CD4-positive, alpha-beta T cell treated with Interferon alpha-2 for 1 hour (primary cell): ENCODE measurements around the gene OR2B2.

ENCODE experiments used
- DNase-seq, 2 donors: peaks; one replicate each; pipeline ENCODE4 v3.0.0-alpha.2; 2020 to 2022

OR2B2 gene

GRCh38 chr6:27893059-27893835 is 18.9 kb downstream of the OR2B2 start:
- peak; percentile 95 to 96 for DNase-seq

GRCh38 chr6:27892649-27893058 is 19.5 kb downstream of the OR2B2 start:
- DNase-seq = no peak

- DNase-seq = no peak
Measured at GRCh38 chr6:27891320-27891875, 20.8 kb downstream of the OR2B2 start.

DNA sequence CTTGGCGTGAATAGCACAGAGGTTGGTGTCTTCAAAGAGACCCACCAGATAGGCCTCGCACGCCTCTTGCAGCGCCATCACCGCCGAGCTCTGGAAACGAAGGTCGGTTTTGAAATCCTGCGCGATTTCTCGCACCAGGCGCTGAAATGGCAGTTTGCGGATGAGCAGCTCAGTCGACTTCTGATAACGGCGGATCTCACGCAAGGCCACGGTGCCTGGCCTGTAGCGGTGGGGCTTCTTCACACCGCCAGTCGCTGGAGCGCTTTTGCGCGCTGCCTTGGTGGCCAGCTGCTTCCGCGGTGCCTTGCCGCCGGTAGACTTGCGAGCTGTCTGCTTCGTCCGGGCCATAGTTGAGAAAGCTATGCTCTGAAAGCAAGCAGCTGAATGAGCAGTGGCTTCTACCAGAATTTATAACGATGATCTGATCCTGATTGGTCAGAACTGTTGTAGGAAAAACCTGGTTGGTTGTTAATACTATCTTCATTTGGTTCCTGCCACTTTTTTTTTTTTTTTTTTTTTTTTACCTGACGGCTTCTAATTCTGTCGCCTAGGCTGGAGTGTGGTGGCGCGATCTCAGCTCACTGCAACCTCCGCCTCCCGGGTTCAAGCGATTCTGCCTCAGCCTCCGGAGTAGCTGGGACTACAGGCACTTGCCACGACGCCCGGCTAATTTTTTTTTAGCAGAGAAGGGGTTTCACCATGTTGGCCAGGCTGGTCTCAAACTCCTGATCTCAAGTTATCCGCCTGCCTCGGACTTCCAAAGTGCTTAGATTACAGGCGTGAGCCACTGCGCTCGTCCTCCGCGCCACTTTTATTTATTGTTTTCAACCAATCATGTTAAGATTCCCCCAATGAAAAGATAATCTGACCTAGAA is 21.5 kb downstream of the OR2B2 start:
- DNase-seq = peak; percentile 86 to 95

DNA sequence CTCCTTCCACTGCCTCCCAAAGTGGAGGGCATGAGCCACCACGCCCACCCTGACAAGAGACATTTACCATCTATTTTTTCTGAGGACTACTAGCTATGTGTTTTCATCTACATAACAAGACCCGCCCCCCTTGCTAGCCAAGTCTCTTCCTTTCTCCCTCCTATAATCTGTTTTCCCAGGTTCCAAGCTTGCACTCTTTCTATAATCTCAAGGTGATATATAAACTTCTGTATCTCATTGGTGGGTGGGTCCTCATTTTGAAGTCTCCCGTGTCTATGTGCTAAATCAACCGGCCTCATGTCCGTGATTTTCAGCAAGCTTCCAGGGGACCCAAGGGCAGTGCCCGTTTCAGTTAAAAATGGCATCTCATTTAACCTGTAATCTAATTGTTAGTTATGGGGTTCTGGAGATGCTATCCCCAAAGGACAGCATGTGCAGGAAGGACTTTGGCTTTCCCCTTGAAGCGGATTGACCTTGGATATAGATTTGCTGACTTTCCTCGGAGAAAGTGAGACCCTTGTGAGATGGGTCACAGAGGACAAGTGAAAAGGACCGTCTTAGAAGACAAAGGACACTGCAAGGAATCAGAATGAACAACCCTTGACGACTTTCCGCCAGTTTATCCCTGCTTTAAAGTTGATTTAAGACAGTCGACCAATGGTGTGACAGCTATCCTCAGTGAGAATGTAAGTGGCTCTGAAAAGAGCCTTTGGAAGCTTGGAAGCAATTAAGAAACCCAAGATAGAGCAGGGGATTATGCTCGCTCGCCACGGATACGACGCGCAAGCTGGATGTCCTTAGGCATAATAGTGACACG is 22.4 kb downstream of the OR2B2 start:
- DNase-seq = no peak

DNA sequence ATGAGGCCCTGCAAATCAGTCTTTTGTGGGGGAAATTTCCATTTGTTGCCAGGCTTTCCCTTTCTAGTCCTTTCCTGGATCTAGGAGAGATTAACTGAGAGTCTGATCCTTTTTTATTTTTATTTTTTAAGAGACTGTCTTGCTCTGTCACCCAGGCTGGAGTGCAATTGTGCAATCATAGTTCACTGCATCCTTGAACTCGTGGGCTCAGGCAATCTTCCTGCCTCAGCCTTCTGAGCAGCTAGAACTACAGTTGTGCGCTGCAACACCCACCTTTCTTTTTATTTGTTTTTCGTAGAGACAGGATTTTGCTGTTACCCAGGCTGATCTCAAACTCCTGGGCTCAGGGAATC is 22.9 kb downstream of the OR2B2 start:
- no peak for DNase-seq

GRCh38 chr6:27888566-27888965 is 23.6 kb downstream of the OR2B2 start:
- DNase-seq = no peak

GRCh38 chr6:27886073-27886472 is 26.1 kb downstream of the OR2B2 start:
- no peak for DNase-seq

DNA sequence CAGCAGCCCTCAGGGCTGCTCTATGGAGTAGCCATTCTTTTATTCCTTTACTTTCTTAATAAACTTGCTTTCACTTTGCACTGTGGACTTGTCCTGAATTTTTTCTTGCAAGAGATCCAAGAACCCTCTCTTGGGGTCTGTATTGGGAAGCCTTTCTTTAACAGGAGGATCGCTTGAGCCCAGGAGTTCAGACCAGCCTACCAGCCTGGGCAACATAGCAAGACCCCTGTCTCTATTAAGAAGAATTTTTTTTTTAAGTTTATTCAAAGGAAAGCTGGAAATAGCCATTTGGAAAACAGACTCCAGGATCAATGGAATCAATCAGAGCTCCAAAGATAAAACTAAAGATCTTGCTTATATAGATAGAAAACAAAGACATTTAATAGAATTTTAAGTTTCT is 29.1 kb downstream of the OR2B2 start:
- no peak for DNase-seq

- no peak for DNase-seq
Measured at GRCh38 chr6:27882624-27883023, 29.6 kb downstream of the OR2B2 start.

DNA sequence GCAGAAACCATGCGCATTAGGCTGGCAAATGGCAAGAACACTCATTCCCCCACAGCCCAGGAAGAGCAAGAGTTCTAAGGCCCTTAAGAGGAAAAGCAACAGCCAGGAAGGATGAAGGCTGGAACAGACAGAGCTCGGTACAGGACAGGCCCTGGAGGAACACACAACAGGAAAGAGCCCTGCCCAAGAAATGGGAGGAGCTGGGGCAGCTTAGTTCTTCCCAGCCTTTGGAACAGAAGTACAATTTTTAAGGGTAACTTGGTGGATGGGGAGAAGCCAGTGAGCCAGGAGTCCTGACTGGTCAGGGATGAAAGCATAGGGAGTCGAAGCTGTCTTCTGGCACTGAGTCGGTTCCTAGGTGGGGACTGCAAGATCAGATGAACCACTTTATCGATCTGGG is 32.4 kb downstream of the OR2B2 start:
- no peak for DNase-seq

DNA sequence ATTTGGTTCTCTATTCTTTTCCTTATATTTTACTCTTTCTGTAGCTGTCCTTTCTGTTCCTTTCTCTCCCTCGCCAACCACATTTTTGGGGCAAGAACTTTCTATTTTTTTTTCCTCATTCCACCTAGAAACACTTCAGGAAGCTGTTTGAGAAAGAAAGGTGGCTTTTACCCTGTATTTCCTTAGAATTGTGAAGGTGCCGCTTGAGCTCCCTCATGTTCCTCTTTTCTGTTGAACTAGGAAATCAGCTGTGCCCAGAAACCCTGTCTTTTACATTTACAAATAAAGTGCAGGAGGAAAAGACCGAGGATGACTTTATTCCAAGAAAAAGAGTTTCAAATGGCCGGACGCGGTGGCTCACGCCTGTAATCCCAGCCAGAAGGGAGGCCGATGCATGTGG is 38.2 kb downstream of the OR2B2 start:
- no peak for DNase-seq

DNA sequence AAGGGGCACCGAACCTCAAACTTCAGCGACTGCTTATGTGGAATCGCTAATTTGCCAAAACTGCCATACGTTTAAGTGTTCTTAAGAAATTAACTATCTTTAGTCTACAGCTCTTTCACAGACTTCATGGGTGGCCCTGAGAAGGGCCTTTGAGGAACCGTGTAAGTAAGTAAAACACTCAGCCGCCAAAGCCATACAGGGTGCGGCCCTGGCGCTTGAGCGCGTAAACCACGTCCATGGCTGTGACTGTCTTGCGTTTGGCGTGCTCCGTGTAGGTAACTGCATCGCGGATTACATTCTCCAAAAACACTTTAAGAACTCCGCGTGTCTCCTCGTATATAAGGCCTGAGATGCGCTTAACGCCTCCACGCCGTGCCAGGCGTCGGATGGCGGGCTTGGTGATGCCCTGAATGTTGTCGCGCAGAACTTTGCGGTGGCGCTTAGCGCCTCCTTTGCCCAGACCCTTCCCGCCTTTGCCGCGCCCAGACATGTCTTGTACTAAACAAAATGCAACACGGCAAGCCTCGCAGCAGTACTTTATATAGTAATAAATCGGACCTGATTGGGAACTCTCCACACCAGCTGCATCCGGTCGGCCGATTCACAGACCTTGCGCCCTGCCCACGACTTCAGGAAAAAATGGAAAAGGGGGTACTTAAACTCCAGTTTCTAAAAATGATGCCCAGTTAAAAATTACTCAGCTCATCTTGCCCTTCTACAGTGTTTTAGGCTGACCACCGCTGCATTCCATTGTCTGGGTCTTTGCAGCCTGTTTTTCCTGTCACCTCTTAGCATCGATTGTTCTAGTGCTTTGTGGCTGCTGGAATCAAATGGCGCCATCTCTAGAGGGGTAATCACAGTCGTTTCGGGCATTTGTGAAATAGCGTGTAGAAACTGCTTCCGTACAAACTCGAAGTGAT is 38.9 kb downstream of the OR2B2 start:
- DNase-seq = peak; percentile 79 to 87

GRCh38 chr6:27872642-27873020 is 39.6 kb downstream of the OR2B2 start:
- DNase-seq = no peak

GRCh38 chr6:27871924-27872638 is 40.1 kb downstream of the OR2B2 start:
- DNase-seq = peak; percentile 93 to 97

DNA sequence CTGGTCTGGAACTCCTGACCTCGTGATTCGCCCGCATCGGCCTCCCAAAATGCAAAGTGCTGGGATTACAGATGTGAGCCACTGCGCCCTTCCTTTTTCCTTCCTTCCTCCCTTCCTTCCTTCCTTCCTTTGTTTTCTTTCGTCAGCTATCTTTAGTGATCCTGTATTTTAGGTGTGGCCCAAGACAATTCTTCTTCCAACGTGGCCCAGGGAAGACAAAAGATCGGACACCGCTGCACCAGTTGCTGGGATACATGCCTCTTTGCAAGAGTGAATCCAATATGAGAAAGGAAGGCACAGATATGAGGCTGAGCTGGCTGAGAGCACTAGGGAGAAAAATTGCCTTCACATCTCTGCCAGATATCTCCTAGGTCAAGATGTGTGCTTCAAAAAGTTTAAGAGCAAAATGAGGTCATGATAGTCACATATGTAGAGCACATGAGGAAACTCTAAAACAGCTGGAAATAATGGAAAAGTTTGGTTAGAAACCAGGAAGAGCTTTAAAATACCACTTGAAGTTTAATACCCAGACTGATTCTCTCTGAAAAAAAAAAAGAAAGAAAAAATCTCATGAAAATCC is 41.8 kb downstream of the OR2B2 start:
- DNase-seq = no peak

DNA sequence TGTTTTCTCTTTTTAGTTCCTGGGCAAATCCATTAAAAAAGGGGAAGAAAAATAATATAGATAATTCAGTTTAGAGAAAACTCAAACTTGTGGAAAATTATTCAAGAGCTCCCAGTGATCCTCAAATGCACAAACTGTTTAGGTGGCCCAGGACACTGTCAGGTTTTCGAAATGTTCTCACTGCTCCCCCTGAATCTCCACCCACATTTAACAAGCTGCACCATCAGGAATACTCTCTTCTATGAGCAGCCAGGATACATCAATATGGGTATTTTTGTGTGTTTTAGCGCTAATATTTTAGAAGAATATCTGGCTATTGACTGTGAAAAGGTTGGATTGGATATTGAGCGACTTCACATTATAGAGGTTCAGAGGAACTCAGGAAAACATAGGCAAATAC is 43.9 kb downstream of the OR2B2 start:
- no peak for DNase-seq

DNA sequence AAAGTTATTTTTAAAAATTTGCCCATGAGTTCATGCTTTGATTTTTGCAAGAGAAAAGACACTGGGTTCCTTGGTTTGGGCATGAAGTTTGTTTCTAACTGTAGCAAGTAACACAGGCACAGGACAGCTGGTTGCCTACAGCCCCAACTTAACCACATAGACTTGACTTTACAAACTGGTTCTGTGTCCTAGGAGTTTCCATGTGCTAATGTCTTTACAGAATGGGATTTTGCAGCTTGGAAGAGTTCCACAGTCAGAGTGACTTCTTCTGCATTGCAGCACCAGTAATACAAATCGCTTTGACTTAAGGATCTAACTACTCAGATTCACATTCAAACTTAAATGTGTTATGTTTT is 44.3 kb downstream of the OR2B2 start:
- DNase-seq = no peak

GRCh38 chr6:27867051-27867944 is 44.9 kb downstream of the OR2B2 start:
- DNase-seq = peak; percentile 87 to 89
